ENCODE data around the gene CDKN2D.

GRCh38 chr19:10551698-10552301 lies 17.0 kb downstream of the CDKN2D start:
- TF ChIP-seq TCF12 (IDR thresholded peaks at IDR 0.05) (no peak), TCF12 (CRISPR knock-in tag; IDR thresholded peaks at IDR 0.05) (no peak), GPBP1L1 (CRISPR knock-in tag; IDR thresholded peaks at IDR 0.05) (no peak), MLX (CRISPR knock-in tag; IDR thresholded peaks at IDR 0.05) (no peak), SMC3 (IDR thresholded peaks at IDR 0.05; ENCODE audit: low read length) (no peak)

All from HepG2 (cell line).